Neural progenitor cell (in vitro differentiated cells): ENCODE data around the gene PELO.

ENCODE experiments used
- EZH2 ChIP-seq: fragments of 200-600 bp; sonication (generic); IDR thresholded peaks from 2 replicates; pipeline ENCODE4 v1.6.1; 2017; ENCODE audit warnings: antibody characterized with exemption, mild to moderate bottlenecking, moderate library complexity
- TF ChIP-seq, protein P1 (sequence below): fragments of 200-600 bp; sonication (generic); IDR thresholded peaks from 2 replicates; pipeline ENCODE4 v1.5.1; 2017; ENCODE audit warnings: antibody characterized with exemption, mild to moderate bottlenecking

DNA sequence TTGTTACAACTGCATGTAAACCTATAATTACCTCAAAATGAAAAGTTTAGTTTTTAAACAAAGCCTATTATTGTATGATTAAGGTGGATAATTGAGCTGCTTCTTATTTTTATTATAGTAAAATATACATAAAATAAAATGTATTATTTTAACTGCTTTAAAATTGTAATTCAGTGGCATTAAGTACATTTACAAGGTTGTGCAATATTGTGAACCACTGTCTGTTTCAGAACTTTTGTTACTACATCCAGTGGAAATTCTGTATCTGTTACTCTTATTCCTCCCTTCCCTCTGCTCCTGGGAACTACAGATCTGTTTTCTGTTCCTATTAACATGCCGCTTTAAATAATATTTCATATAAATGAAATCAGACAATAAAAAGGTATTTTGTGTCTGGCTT lies 37.1 kb downstream of the PELO start:
- TF ChIP-seq, protein P1, sequence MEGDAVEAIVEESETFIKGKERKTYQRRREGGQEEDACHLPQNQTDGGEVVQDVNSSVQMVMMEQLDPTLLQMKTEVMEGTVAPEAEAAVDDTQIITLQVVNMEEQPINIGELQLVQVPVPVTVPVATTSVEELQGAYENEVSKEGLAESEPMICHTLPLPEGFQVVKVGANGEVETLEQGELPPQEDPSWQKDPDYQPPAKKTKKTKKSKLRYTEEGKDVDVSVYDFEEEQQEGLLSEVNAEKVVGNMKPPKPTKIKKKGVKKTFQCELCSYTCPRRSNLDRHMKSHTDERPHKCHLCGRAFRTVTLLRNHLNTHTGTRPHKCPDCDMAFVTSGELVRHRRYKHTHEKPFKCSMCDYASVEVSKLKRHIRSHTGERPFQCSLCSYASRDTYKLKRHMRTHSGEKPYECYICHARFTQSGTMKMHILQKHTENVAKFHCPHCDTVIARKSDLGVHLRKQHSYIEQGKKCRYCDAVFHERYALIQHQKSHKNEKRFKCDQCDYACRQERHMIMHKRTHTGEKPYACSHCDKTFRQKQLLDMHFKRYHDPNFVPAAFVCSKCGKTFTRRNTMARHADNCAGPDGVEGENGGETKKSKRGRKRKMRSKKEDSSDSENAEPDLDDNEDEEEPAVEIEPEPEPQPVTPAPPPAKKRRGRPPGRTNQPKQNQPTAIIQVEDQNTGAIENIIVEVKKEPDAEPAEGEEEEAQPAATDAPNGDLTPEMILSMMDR = no peak
- TF ChIP-seq EZH2 = no peak
